Sigmoid colon (tissue), 7 donors: ENCODE results near the gene DIPK1A. TPM values are rescaled to one million over a fixed set of nuclear protein-coding genes. Genes with fewer than 3 reads are reported as not detected.

Experiments
- DNase-seq: peaks from one replicate; pipeline ENCODE4 v3.0.0-alpha.2; 2019
- H3K27ac ChIP-seq, 4 donors: fragments of 200-600 bp; sonication (generic); one replicate each; pipeline ENCODE4 v1.5.1; 2016 to 2019; ENCODE audit warnings: mild to moderate bottlenecking in 1 of 4
- H3K27me3 ChIP-seq, 3 donors: fragments of 200-600 bp; sonication (generic); one replicate each; pipeline ENCODE4 v1.5.1; 2019; ENCODE audit warnings: mild to moderate bottlenecking in 1 of 3
- H3K36me3 ChIP-seq, 4 donors: fragments of 200-600 bp; sonication (generic); one replicate each; pipeline ENCODE4 v1.5.1; 2016 to 2019
- H3K4me1 ChIP-seq, 4 donors: fragments of 200-600 bp; sonication (generic); one replicate each; pipeline ENCODE4 v1.5.1; 2017 to 2019
- H3K4me3 ChIP-seq, 4 donors: fragments of 200-600 bp; sonication (generic); one replicate each; pipeline ENCODE4 v1.5.1; 2017 to 2019; ENCODE audit warnings: mild to moderate bottlenecking in 2 of 4, moderate library complexity in 1 of 4
- H3K9me3 ChIP-seq, 4 donors: fragments of 200-600 bp in 3 of 4; sonication (generic) in 3 of 4; one replicate each; pipeline versions ENCODE4 v1.5.1 to v1.6.1; 2013 to 2019
- CTCF ChIP-seq, 4 experiments: fragments of 450-650 bp in 3 of 4; fragments of 200-600 bp in 1 of 4; IDR thresholded peaks; one replicate each; pipeline ENCODE4 v1.5.1; 2016 to 2019; ENCODE audit warnings: antibody characterized with exemption in 4 of 4, mild to moderate bottlenecking in 3 of 4, moderate library complexity in 2 of 4
- EP300 ChIP-seq, 4 donors: sonication (generic); formaldehyde crosslinking; IDR thresholded peaks; one replicate each; pipeline ENCODE4 v1.6.1; 2017; ENCODE audit warnings: antibody characterized with exemption in 4 of 4
- POLR2A ChIP-seq, 2 donors: fragments of 450-650 bp; IDR thresholded peaks; one replicate each; pipeline ENCODE4 v1.6.1; 2016; ENCODE audit warnings: antibody characterized with exemption in 2 of 2, mild to moderate bottlenecking in 2 of 2, moderate library complexity in 2 of 2
- POLR2AphosphoS5 ChIP-seq, 4 donors: sonication (generic); formaldehyde crosslinking; IDR thresholded peaks; one replicate each; pipeline ENCODE4 v1.6.1; 2017; ENCODE audit warnings: antibody characterized with exemption in 4 of 4
- WGBS, 2 donors: extraction: QIAGEN DNeasy Blood & Tissue Kit; methylation state at CpG; one replicate each; pipeline ENCODE4 v1.1.7; 2013; 5-methylcytosine and 5-hydroxymethylcytosine counted together
- intact Hi-C: fragments of 100-400 bp; cut with DNase I; formaldehyde crosslinking; loops from one replicate; pipeline ENCODE4 v1.15.1; 2023
- polyA plus RNA-seq, 3 donors: library from polyadenylated mRNA; stranded (reverse); fragments of 200-250 nt; gene quantifications; one replicate each; pipeline ENCODE4 v1.2.3, GENCODE V29; 2013
- total RNA-seq, 4 donors: library from RNA; depleted of rRNA; stranded (reverse); fragments of >200 nt; gene quantifications; one replicate each; pipeline ENCODE4 v1.1.0, GENCODE V29; 2016
- donor health status: healthy with polysubstance abuse.
- donor health status: Bipolar disorder and iron deficiency.
- donor health status: healthy.

The DIPK1A gene
- total and polyA plus RNA-seq, 7 donors, result 1.8 to 35.5 (median 19.1) TPM

GRCh38 chr1:92907949-92908684 lies 53.1 kb downstream of the DIPK1A start:
- Histone ChIP-seq H3K36me3 (no peaks in the 10 kb centered on the region), H3K27ac (no peak overlapping the region), H3K4me3 (no peak overlapping the region), H3K9me3 (no peaks in the 10 kb centered on the region), H3K4me1 (peaks cover 0 to 23% (median 7%) of the 10 kb centered on the region in 4 donors), H3K27me3 (no peaks in the 10 kb centered on the region)
- 93 to 96% methylated on average over 2 of the region's 2 CpGs for WGBS, 2 donors
- DNase-seq, result no peak
- intact Hi-C loops, result no loop called here
- TF ChIP-seq POLR2A (IDR thresholded peaks at IDR 0.05) (no peak), CTCF (IDR thresholded peaks at IDR 0.05) (no peak), EP300 (IDR thresholded peaks at IDR 0.05) (no peak), POLR2AphosphoS5 (IDR thresholded peaks at IDR 0.05) (no peak)

- Histone ChIP-seq H3K4me3 (no peak overlapping the region), H3K9me3 (no peaks in the 10 kb centered on the region), H3K4me1 (peaks cover 0 to 11% (median under 1%) of the 10 kb centered on the region in 4 donors), H3K27ac (no peak overlapping the region), H3K36me3 (no peaks in the 10 kb centered on the region), H3K27me3 (no peaks in the 10 kb centered on the region)
- TF ChIP-seq CTCF (IDR thresholded peaks at IDR 0.05), result no peak
- no peak for TF ChIP-seq EP300 (IDR thresholded peaks at IDR 0.05)
- no peak for TF ChIP-seq POLR2AphosphoS5 (IDR thresholded peaks at IDR 0.05)
- TF ChIP-seq POLR2A (IDR thresholded peaks at IDR 0.05), result no peak
- 94 to 98% methylated on average over 1 of the region's 1 CpG for WGBS, 2 donors
- intact Hi-C loops, result no loop called here
- DNase-seq, result no peak
These were observed 57.5 kb downstream of the DIPK1A start for GRCh38 chr1:92903765-92904164.

- TF ChIP-seq CTCF (IDR thresholded peaks at IDR 0.05) (no peak), POLR2AphosphoS5 (IDR thresholded peaks at IDR 0.05) (no peak), POLR2A (IDR thresholded peaks at IDR 0.05) (no peak)
- DNase-seq, result no peak
- Histone ChIP-seq H3K36me3 (no peaks in the 10 kb centered on the region), H3K27me3 (no peaks in the 10 kb centered on the region), H3K4me1 (no peaks in the 10 kb centered on the region), H3K4me3 (no peak overlapping the region), H3K9me3 (no peaks in the 10 kb centered on the region), H3K27ac (no peak overlapping the region)
- intact Hi-C loops, result no loop called here
- 96% methylated on average over 1 of the region's 1 CpG for WGBS, 2 donors
These were observed 58.9 kb downstream of the DIPK1A start for GRCh38 chr1:92902406-92902744.

GRCh38 chr1:92901699-92902405 lies 59.4 kb downstream of the DIPK1A start:
- Histone ChIP-seq H3K9me3 (no peaks in the 10 kb centered on the region), H3K36me3 (no peaks in the 10 kb centered on the region), H3K27me3 (no peaks in the 10 kb centered on the region), H3K4me3 (no peak overlapping the region), H3K4me1 (no peaks in the 10 kb centered on the region), H3K27ac (no peak overlapping the region)
- TF ChIP-seq EP300 (IDR thresholded peaks at IDR 0.05) (no peak), POLR2A (IDR thresholded peaks at IDR 0.05) (no peak), POLR2AphosphoS5 (IDR thresholded peaks at IDR 0.05) (no peak), CTCF (IDR thresholded peaks at IDR 0.05) (no peak)
- intact Hi-C loops, result no loop called here
- DNase-seq, result no peak
- WGBS, 2 donors, result 96 to 98% methylated on average over 3 of the region's 3 CpGs
